Hepatocyte (in vitro differentiated cells): Measurements from ENCODE around the gene TAF7. TPM values are rescaled to one million over a fixed set of nuclear protein-coding genes. Genes with fewer than 3 reads are reported as not detected.

Experiments
- DNase-seq: peaks from one replicate; pipeline ENCODE4 v3.0.0-alpha.2; 2016; ENCODE audit warnings: low spot score
- H2AFZ ChIP-seq: fragments of 200-600 bp; sonication (generic); 2 replicates; pipeline ENCODE4 v1.6.0; 2016; ENCODE audit warnings: antibody characterized with exemption, mild to moderate bottlenecking
- H3K27ac ChIP-seq: fragments of 200-600 bp; sonication (generic); 2 replicates; pipeline ENCODE4 v1.5.1; 2016; ENCODE audit warnings: mild to moderate bottlenecking
- H3K27me3 ChIP-seq: fragments of 200-600 bp; sonication (generic); 2 replicates; pipeline ENCODE4 v1.6.1; 2016
- H3K36me3 ChIP-seq: fragments of 200-600 bp; sonication (generic); replicated peaks from 2 replicates; pipeline ENCODE4 v1.5.1; 2016; ENCODE audit warnings: low read depth; ENCODE audit not compliant: insufficient read depth
- H3K4me1 ChIP-seq: fragments of 200-600 bp; sonication (generic); 2 replicates; pipeline ENCODE4 v1.5.1; 2016; ENCODE audit warnings: mild to moderate bottlenecking, moderate library complexity; ENCODE audit not compliant: insufficient read depth
- H3K4me2 ChIP-seq: fragments of 200-600 bp; sonication (generic); 2 replicates; pipeline ENCODE4 v1.6.0; 2016
- H3K4me3 ChIP-seq: fragments of 200-600 bp; sonication (generic); 2 replicates; pipeline ENCODE4 v1.5.1; 2016; ENCODE audit warnings: mild to moderate bottlenecking
- H3K79me2 ChIP-seq: fragments of 200-600 bp; sonication (generic); 2 replicates; pipeline ENCODE4 v1.6.0; 2017; ENCODE audit warnings: mild to moderate bottlenecking
- H3K9me2 ChIP-seq: fragments of 200-600 bp; sonication (generic); replicated peaks from 2 replicates; pipeline ENCODE4 v1.6.0; 2017; ENCODE audit warnings: mild to moderate bottlenecking; ENCODE audit not compliant: insufficient read depth
- H3K9me3 ChIP-seq: fragments of 200-600 bp; sonication (generic); 2 replicates; pipeline ENCODE4 v1.5.1; 2016; ENCODE audit warnings: low read depth, mild to moderate bottlenecking
- H4K20me1 ChIP-seq: fragments of 200-600 bp; sonication (generic); 2 replicates; pipeline ENCODE4 v1.6.0; 2016; ENCODE audit warnings: mild to moderate bottlenecking; ENCODE audit not compliant: insufficient read depth, poor library complexity, severe bottlenecking
- CTCF ChIP-seq: fragments of 200-600 bp; sonication (generic); IDR thresholded peaks from 2 replicates; pipeline ENCODE4 v1.5.1; 2016; ENCODE audit warnings: antibody characterized with exemption, mild to moderate bottlenecking; ENCODE audit not compliant: poor library complexity
- EZH2 ChIP-seq: fragments of 200-600 bp; sonication (generic); IDR thresholded peaks from 2 replicates; pipeline ENCODE4 v1.6.1; 2016; ENCODE audit warnings: antibody characterized with exemption, mild to moderate bottlenecking, borderline replicate concordance
- EZH2phosphoT487 ChIP-seq: fragments of 200-600 bp; sonication (generic); IDR thresholded peaks from one replicate; pipeline ENCODE4 v1.6.1; 2018; ENCODE audit warnings: antibody characterized with exemption, mild to moderate bottlenecking, low read depth, moderate library complexity; ENCODE audit not compliant: unreplicated experiment, severe bottlenecking
- WGBS: methylation state at CpG from one replicate; pipeline ENCODE4 v1.1.6; 2016; ENCODE audit warnings: low lambda C conversion rate; ENCODE audit errors: missing lambda C conversion rate; 5-methylcytosine and 5-hydroxymethylcytosine counted together
- polyA plus RNA-seq: library from polyadenylated mRNA; unstranded; fragments of >200 nt; fragmentation: Nextera tagmentation; extraction: Ambion mirVana; gene quantifications from 2 replicates; pipeline ENCODE4 v1.2.1, GENCODE V29; 2016
- total RNA-seq: library from RNA; depleted of rRNA; stranded (reverse); fragments of >200 nt; gene quantifications from 2 replicates; pipeline ENCODE4 v1.2.3, GENCODE V29; 2014

Gene TAF7
- total and polyA plus RNA-seq, 2 experiments from 2014 or later, result 85.2 to 103 TPM

GRCh38 chr5:141298376-141298775 lies 22.2 kb downstream of the TAF7 start:
- Histone ChIP-seq H3K9me3 (peaks cover 42% of the 10 kb centered on the region), H3K27ac (no peak overlapping the region)

GRCh38 chr5:141272906-141273305 lies 47.7 kb downstream of the TAF7 start:
- Histone ChIP-seq H3K79me2 (no peaks in the 10 kb centered on the region), H3K9me3 (peaks cover 35% of the 10 kb centered on the region), H2AFZ (no peak overlapping the region), H3K27me3 (no peaks in the 10 kb centered on the region), H3K4me1 (no peaks in the 10 kb centered on the region), H3K4me2 (no peak overlapping the region), H3K4me3 (no peak overlapping the region), H3K36me3 (no peaks in the 10 kb centered on the region), H3K9me2 (no peaks in the 10 kb centered on the region), H3K27ac (no peak overlapping the region), H4K20me1 (no peaks in the 10 kb centered on the region)
- 86% methylated on average over 3 of the region's 3 CpGs for WGBS
- no peak for DNase-seq
- TF ChIP-seq CTCF, result no peak
- no peak for TF ChIP-seq EZH2
- no peak for TF ChIP-seq EZH2phosphoT487

More at GRCh38 chr5:141298376-141298775, 22.2 kb downstream of the TAF7 start:
- DNase-seq, result no peak
- Histone ChIP-seq H4K20me1 (no peaks in the 10 kb centered on the region), H3K9me2 (no peaks in the 10 kb centered on the region), H3K27me3 (no peaks in the 10 kb centered on the region), H3K4me3 (no peak overlapping the region), H3K4me2 (no peak overlapping the region), H3K4me1 (no peaks in the 10 kb centered on the region), H3K36me3 (no peaks in the 10 kb centered on the region), H2AFZ (no peak overlapping the region), H3K79me2 (peaks cover 8% of the 10 kb centered on the region)
- TF ChIP-seq CTCF, result no peak
- 60% methylated on average over 4 of the region's 4 CpGs for WGBS

GRCh38 chr5:141269195-141269594 lies 51.4 kb downstream of the TAF7 start:
- H3K4me2 ChIP-seq, result no peak overlapping the region
- TF ChIP-seq CTCF (no peak), EZH2 (no peak), EZH2phosphoT487 (no peak)
- no peak overlapping the region for H2AFZ ChIP-seq
- no peak for DNase-seq
- H3K27ac ChIP-seq, result no peak overlapping the region
- H3K79me2 ChIP-seq, result no peaks in the 10 kb centered on the region
- H3K4me1 ChIP-seq, result no peaks in the 10 kb centered on the region
- H3K9me2 ChIP-seq, result no peaks in the 10 kb centered on the region
- peaks cover 52% of the 10 kb centered on the region for H3K9me3 ChIP-seq
- H4K20me1 ChIP-seq, result no peaks in the 10 kb centered on the region
- no peaks in the 10 kb centered on the region for H3K36me3 ChIP-seq
- H3K27me3 ChIP-seq, result no peaks in the 10 kb centered on the region
- no peak overlapping the region for H3K4me3 ChIP-seq
- WGBS, result 96% methylated on average over 4 of the region's 4 CpGs

Other genes with a start within 250 kb of the TAF7 start
Only the 30 nearest of the 38 such genes appear.
- gene PCDHB7, start 148.1 kb downstream of the TAF7 start, total RNA-seq, result 0.48 and 0.53 TPM in 2 replicates
- gene PCDHB7, start 148.1 kb downstream of the TAF7 start, polyA plus RNA-seq, result 0.51 and 0.56 TPM in 2 replicates
- 0.24 and 0.63 TPM in 2 replicates for gene PCDHB8, start 143.0 kb downstream of the TAF7 start, total RNA-seq
- 0.17 and 0.75 TPM in 2 replicates for gene PCDHB8, start 143.0 kb downstream of the TAF7 start, polyA plus RNA-seq
- 2.2 and 3.4 TPM in 2 replicates for gene PCDHB16, start 138.4 kb downstream of the TAF7 start, total RNA-seq
- gene PCDHB16, start 138.4 kb downstream of the TAF7 start, polyA plus RNA-seq, result 3.3 and 4.0 TPM in 2 replicates
- gene PCDHB9, start 133.6 kb downstream of the TAF7 start, total RNA-seq, result 1.2 and 2.3 TPM in 2 replicates
- 0.33 and 1.0 TPM in 2 replicates for gene PCDHB9, start 133.6 kb downstream of the TAF7 start, polyA plus RNA-seq
- gene PCDHB10, start 128.4 kb downstream of the TAF7 start, total RNA-seq, result 2.4 and 3.1 TPM in 2 replicates
- 2.7 and 2.8 TPM in 2 replicates for gene PCDHB10, start 128.4 kb downstream of the TAF7 start, polyA plus RNA-seq
- gene PCDHB11, start 121.2 kb downstream of the TAF7 start, total RNA-seq, result 0.92 and 2.1 TPM in 2 replicates
- gene PCDHB11, start 121.2 kb downstream of the TAF7 start, polyA plus RNA-seq, result 1.2 and 1.8 TPM in 2 replicates
- gene PCDHB12, start 112.1 kb downstream of the TAF7 start, total RNA-seq, result 1.1 and 1.4 TPM in 2 replicates
- 0.86 and 0.97 TPM in 2 replicates for gene PCDHB12, start 112.1 kb downstream of the TAF7 start, polyA plus RNA-seq
- gene PCDHB13, start 106.9 kb downstream of the TAF7 start, total RNA-seq, result 1.9 and 2.0 TPM in 2 replicates
- 0.50 and 1.1 TPM in 2 replicates for gene PCDHB13, start 106.9 kb downstream of the TAF7 start, polyA plus RNA-seq
- 3.9 and 4.3 TPM in 2 replicates for gene PCDHB14, start 97.4 kb downstream of the TAF7 start, total RNA-seq
- gene PCDHB14, start 97.4 kb downstream of the TAF7 start, polyA plus RNA-seq, result 2.2 and 3.0 TPM in 2 replicates
- 1.8 and 3.3 TPM in 2 replicates for gene PCDHB15, start 75.4 kb downstream of the TAF7 start, total RNA-seq
- 2.0 and 2.6 TPM in 2 replicates for gene PCDHB15, start 75.4 kb downstream of the TAF7 start, polyA plus RNA-seq
- 0.50 and 1.7 TPM in 2 replicates for gene SLC25A2, start 16.7 kb downstream of the TAF7 start, total RNA-seq
- not detected in 2 replicates for gene SLC25A2, start 16.7 kb downstream of the TAF7 start, polyA plus RNA-seq
- gene PCDHGA1, start 9.7 kb upstream of the TAF7 start, total RNA-seq, result 0.24 and 0.33 TPM in 2 replicates
- gene PCDHGA1, start 9.7 kb upstream of the TAF7 start, polyA plus RNA-seq, result not detected in 2 replicates
- 0.08 TPM in 1 of 2 replicates, not detected in the other for gene PCDHGA2, start 18.0 kb upstream of the TAF7 start, total RNA-seq
- gene PCDHGA2, start 18.0 kb upstream of the TAF7 start, polyA plus RNA-seq, result 0.10 TPM in 1 of 2 replicates, not detected in the other
- not detected in 2 replicates for gene PCDHGA3, start 23.0 kb upstream of the TAF7 start, total RNA-seq
- 0.45 TPM in 1 of 2 replicates, not detected in the other for gene PCDHGA3, start 23.0 kb upstream of the TAF7 start, polyA plus RNA-seq
- gene PCDHGB1, start 29.3 kb upstream of the TAF7 start, total RNA-seq, result 0.24 and 0.53 TPM in 2 replicates
- 0.57 TPM in 1 of 2 replicates, not detected in the other for gene PCDHGB1, start 29.3 kb upstream of the TAF7 start, polyA plus RNA-seq
- gene PCDHGA4, start 34.2 kb upstream of the TAF7 start, total RNA-seq, result 0.17 and 0.28 TPM in 2 replicates
- 0.24 TPM in 1 of 2 replicates, not detected in the other for gene PCDHGA4, start 34.2 kb upstream of the TAF7 start, polyA plus RNA-seq
- gene PCDHGB2, start 39.2 kb upstream of the TAF7 start, total RNA-seq, result 0.20 and 0.33 TPM in 2 replicates
- not detected in 2 replicates for gene PCDHGB2, start 39.2 kb upstream of the TAF7 start, polyA plus RNA-seq
- 0.03 and 0.20 TPM in 2 replicates for gene PCDHGA5, start 43.4 kb upstream of the TAF7 start, total RNA-seq
- gene PCDHGA5, start 43.4 kb upstream of the TAF7 start, polyA plus RNA-seq, result not detected in 2 replicates
- not detected in 2 replicates for gene PCDHGB3, start 49.5 kb upstream of the TAF7 start, total RNA-seq
- gene PCDHGB3, start 49.5 kb upstream of the TAF7 start, polyA plus RNA-seq, result not detected in 2 replicates
- 0.12 TPM in 1 of 2 replicates, not detected in the other for gene PCDHGA6, start 53.1 kb upstream of the TAF7 start, total RNA-seq
- 0.11 TPM in 1 of 2 replicates, not detected in the other for gene PCDHGA6, start 53.1 kb upstream of the TAF7 start, polyA plus RNA-seq
- gene PCDHGA7, start 62.0 kb upstream of the TAF7 start, total RNA-seq, result 0.04 and 0.10 TPM in 2 replicates
- gene PCDHGA7, start 62.0 kb upstream of the TAF7 start, polyA plus RNA-seq, result not detected in 2 replicates
- gene PCDHGB4, start 66.9 kb upstream of the TAF7 start, total RNA-seq, result 20.0 and 20.9 TPM in 2 replicates
- 14.2 and 17.9 TPM in 2 replicates for gene PCDHGB4, start 66.9 kb upstream of the TAF7 start, polyA plus RNA-seq
- gene PCDHGA8, start 71.8 kb upstream of the TAF7 start, total RNA-seq, result 1.00 and 1.5 TPM in 2 replicates
- 0.28 and 0.53 TPM in 2 replicates for gene PCDHGA8, start 71.8 kb upstream of the TAF7 start, polyA plus RNA-seq
- gene PCDHGB5, start 77.2 kb upstream of the TAF7 start, total RNA-seq, result 0.17 and 2.0 TPM in 2 replicates
- 0.09 and 0.30 TPM in 2 replicates for gene PCDHGB5, start 77.2 kb upstream of the TAF7 start, polyA plus RNA-seq
- gene PCDHGA9, start 82.0 kb upstream of the TAF7 start, total RNA-seq, result 1.1 and 1.2 TPM in 2 replicates
- not detected in 2 replicates for gene PCDHGA9, start 82.0 kb upstream of the TAF7 start, polyA plus RNA-seq
- gene PCDHGB6, start 87.2 kb upstream of the TAF7 start, total RNA-seq, result 11.6 and 13.6 TPM in 2 replicates
- 13.1 and 15.7 TPM in 2 replicates for gene PCDHGB6, start 87.2 kb upstream of the TAF7 start, polyA plus RNA-seq
- 4.5 and 6.7 TPM in 2 replicates for gene PCDHGA10, start 92.2 kb upstream of the TAF7 start, total RNA-seq
- 3.0 and 3.9 TPM in 2 replicates for gene PCDHGA10, start 92.2 kb upstream of the TAF7 start, polyA plus RNA-seq
- 6.9 and 8.8 TPM in 2 replicates for gene PCDHGB7, start 96.9 kb upstream of the TAF7 start, total RNA-seq
- gene PCDHGB7, start 96.9 kb upstream of the TAF7 start, polyA plus RNA-seq, result 6.7 and 8.4 TPM in 2 replicates
- gene PCDHGA11, start 100.3 kb upstream of the TAF7 start, total RNA-seq, result 1.8 and 2.7 TPM in 2 replicates
- gene PCDHGA11, start 100.3 kb upstream of the TAF7 start, polyA plus RNA-seq, result 1.8 TPM in 2 replicates
- 0.70 and 0.96 TPM in 2 replicates for gene PCDHGA12, start 109.7 kb upstream of the TAF7 start, total RNA-seq
- gene PCDHGA12, start 109.7 kb upstream of the TAF7 start, polyA plus RNA-seq, result 0.66 and 1.1 TPM in 2 replicates